Esophagus (tissue), 2 donors: ENCODE data around the gene CDK19. TPM values are rescaled to one million over a fixed set of nuclear protein-coding genes. Genes with fewer than 3 reads are reported as not detected.
"Not testable (repeated sequence)": the region's sequence is repeated elsewhere in the genome, so short reads cannot be mapped to it uniquely, and the experiment has no call there.

Experiments
- H3K27ac ChIP-seq, 2 donors: one replicate each; pipeline ENCODE4 v1.5.1; 2013; ENCODE audit warnings: low read depth in 2 of 2, mild to moderate bottlenecking in 2 of 2, inconsistent platforms in 1 of 2, low read length in 1 of 2, moderate library complexity in 1 of 2
- H3K27me3 ChIP-seq, 2 donors: one replicate each; pipeline ENCODE4 v1.6.1; 2013; ENCODE audit warnings: low read length in 2 of 2, control low read depth in 1 of 2, mild to moderate bottlenecking in 1 of 2; ENCODE audit not compliant: insufficient read depth in 2 of 2, control insufficient read depth in 1 of 2
- H3K36me3 ChIP-seq, 2 donors: one replicate each; pipeline ENCODE4 v1.6.1; 2013; ENCODE audit warnings: low read length in 1 of 2; ENCODE audit not compliant: control insufficient read depth in 2 of 2, insufficient read depth in 2 of 2
- H3K4me1 ChIP-seq, 2 donors: one replicate each; pipeline ENCODE4 v1.6.1; 2013; ENCODE audit warnings: low read length in 1 of 2; ENCODE audit not compliant: control insufficient read depth in 2 of 2, insufficient read depth in 2 of 2
- H3K4me3 ChIP-seq, 2 donors: one replicate each; pipeline ENCODE4 v1.5.1; 2013; ENCODE audit warnings: low read length in 2 of 2, mild to moderate bottlenecking in 2 of 2, low read depth in 1 of 2, moderate library complexity in 1 of 2
- H3K9me3 ChIP-seq, 2 donors: one replicate each; pipeline ENCODE4 v1.6.1; 2013; ENCODE audit warnings: mild to moderate bottlenecking in 2 of 2, low read depth in 1 of 2, low read length in 1 of 2, moderate library complexity in 1 of 2; ENCODE audit not compliant: control insufficient read depth in 2 of 2, insufficient read depth in 1 of 2
- WGBS, 2 donors: extraction: QIAGEN DNeasy Blood & Tissue Kit; methylation state at CpG; one replicate each; pipeline ENCODE4 v1.1.7; 2013; 5-methylcytosine and 5-hydroxymethylcytosine counted together
- polyA plus RNA-seq, 2 donors: library from polyadenylated mRNA; stranded (reverse); fragments of 200-250 nt; gene quantifications; one replicate each; pipeline ENCODE4 v1.2.3, GENCODE V29; 2013
- donor health status: healthy with polysubstance abuse.
- donor health status: Bipolar disorder and iron deficiency.

The CDK19 gene
- polyA plus RNA-seq, 2 donors: 5.5 to 6.6 TPM

- Histone ChIP-seq H3K9me3 (no peaks in the 10 kb centered on the region), H3K27me3 (no peaks in the 10 kb centered on the region), H3K36me3 (no peaks in the 10 kb centered on the region), H3K4me1 (no peaks in the 10 kb centered on the region), H3K27ac (no peak overlapping the region), H3K4me3 (no peak overlapping the region)
- WGBS, 2 donors: 44 to 46% methylated on average over 3 of the region's 3 CpGs
These were observed 218.9 kb downstream of the CDK19 start for GRCh38 chr6:110596354-110596753.

GRCh38 chr6:110595112-110595511 lies 220.2 kb downstream of the CDK19 start:
- H3K27ac ChIP-seq: no peak overlapping the region
- H3K27me3 ChIP-seq: no peaks in the 10 kb centered on the region
- H3K9me3 ChIP-seq: no peaks in the 10 kb centered on the region
- H3K4me1 ChIP-seq: no peaks in the 10 kb centered on the region
- no peaks in the 10 kb centered on the region for H3K36me3 ChIP-seq
- H3K4me3 ChIP-seq: no peak overlapping the region
- 91 to 97% methylated on average over 2 of the region's 2 CpGs for WGBS, 2 donors

GRCh38 chr6:110593637-110594036 lies 221.6 kb downstream of the CDK19 start:
- Histone ChIP-seq H3K4me1 (no peaks in the 10 kb centered on the region), H3K36me3 (no peaks in the 10 kb centered on the region), H3K27me3 (no peaks in the 10 kb centered on the region), H3K27ac (no peak overlapping the region), H3K9me3 (no peaks in the 10 kb centered on the region), H3K4me3 (no peak overlapping the region)
- 82 to 97% methylated on average over 1 of the region's 1 CpG for WGBS, 2 donors

GRCh38 chr6:110592765-110593164 lies 222.5 kb downstream of the CDK19 start:
- H3K36me3 ChIP-seq: no peaks in the 10 kb centered on the region
- no peak overlapping the region for H3K27ac ChIP-seq
- WGBS, 2 donors: 60 to 63% methylated on average over 5 of the region's 5 CpGs
- H3K9me3 ChIP-seq: no peaks in the 10 kb centered on the region
- H3K4me3 ChIP-seq: no peak overlapping the region
- no peaks in the 10 kb centered on the region for H3K4me1 ChIP-seq
- H3K27me3 ChIP-seq: no peaks in the 10 kb centered on the region

DNA sequence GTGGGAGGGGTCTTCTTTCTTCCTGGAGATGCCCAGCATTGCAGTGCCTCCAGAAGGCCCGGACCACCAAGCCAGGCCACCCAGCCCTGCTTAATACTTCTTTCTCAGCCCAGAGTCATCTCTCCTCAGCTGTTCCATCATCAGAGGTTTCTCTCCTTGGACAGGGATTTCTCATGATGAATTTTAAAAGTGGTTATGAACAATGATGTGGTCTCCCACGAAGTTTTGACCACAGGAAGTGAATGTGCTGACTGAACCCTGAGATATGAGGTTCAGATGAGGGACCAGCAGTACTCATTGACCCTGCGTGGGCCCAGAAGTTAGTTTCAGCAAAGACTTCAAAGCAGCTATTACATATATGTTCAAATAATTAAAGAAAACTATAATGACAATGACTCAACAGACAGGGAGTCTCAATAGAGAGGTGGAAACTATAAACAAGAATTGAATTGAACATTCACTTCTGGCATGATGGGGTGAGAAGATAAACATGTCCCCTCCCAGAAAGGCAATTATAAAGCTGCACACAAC lies 224.4 kb downstream of the CDK19 start:
- WGBS, 2 donors: 74 to 80% methylated on average over 3 of the region's 3 CpGs
- Histone ChIP-seq H3K4me1 (no peaks in the 10 kb centered on the region), H3K27ac (no peak overlapping the region), H3K36me3 (no peaks in the 10 kb centered on the region), H3K9me3 (no peaks in the 10 kb centered on the region), H3K27me3 (no peaks in the 10 kb centered on the region), H3K4me3 (no peak overlapping the region)

DNA sequence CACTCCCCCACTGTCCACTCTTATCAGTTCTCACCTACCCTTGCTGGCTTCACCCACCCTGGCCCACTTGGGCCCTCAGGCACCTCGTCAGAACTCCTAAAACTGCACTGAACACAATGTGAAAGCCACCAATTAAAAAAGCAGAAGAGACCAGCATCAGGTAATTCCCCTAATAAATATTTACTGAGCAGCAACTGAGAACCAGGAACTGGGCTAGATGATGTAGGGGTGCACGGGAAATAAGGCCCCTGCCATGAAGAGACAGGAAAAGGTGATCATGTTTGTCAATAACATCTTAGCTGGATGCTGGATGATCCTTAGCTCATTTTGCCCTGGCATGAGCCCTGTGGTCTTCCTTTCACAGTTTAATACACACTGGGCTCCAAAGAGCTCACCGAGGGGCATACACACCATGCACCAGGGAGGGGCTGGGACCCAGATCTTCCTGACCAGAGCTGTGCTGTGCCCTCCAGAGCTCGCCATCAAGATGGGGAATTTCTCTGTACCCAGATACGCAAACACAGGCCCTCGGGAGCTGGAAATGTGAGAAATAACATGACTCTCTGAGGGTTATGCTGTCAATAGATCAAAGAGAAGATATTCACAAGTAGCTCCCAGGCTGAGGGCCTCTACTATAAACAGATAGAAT lies 225.3 kb downstream of the CDK19 start:
- H3K27ac ChIP-seq: no peak overlapping the region
- 75 to 81% methylated on average over 6 of the region's 6 CpGs for WGBS, 2 donors
- H3K4me1 ChIP-seq: no peaks in the 10 kb centered on the region
- no peaks in the 10 kb centered on the region for H3K36me3 ChIP-seq
- H3K9me3 ChIP-seq: no peaks in the 10 kb centered on the region
- H3K27me3 ChIP-seq: no peaks in the 10 kb centered on the region
- no peak overlapping the region for H3K4me3 ChIP-seq

DNA sequence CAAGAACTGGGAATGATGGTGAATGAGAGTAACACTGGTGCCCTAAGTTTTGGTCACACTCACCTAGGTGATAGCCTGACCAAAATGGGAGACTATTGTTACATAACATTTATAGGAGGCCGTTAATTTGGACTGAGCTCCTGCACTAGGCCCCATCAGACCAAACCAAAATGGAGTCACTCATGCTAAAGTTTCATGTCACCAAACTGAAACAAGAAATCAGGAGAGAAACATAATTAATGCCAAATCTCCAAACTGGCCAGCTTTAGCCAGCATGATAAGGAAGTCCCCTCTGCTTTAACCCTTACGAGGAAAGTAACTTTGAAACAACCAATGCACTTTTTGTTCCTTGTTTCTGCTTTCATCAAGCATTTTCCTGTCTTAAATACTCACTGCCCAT lies 227.9 kb downstream of the CDK19 start:
- 84 to 92% methylated on average over 2 of the region's 2 CpGs for WGBS, 2 donors
- Histone ChIP-seq H3K36me3 (no peaks in the 10 kb centered on the region), H3K27ac (no peak overlapping the region), H3K27me3 (no peaks in the 10 kb centered on the region), H3K9me3 (no peaks in the 10 kb centered on the region), H3K4me3 (no peak overlapping the region), H3K4me1 (no peaks in the 10 kb centered on the region)

- Histone ChIP-seq H3K9me3 (no peaks in the 10 kb centered on the region), H3K4me3 (no peak overlapping the region), H3K27ac (no peak overlapping the region), H3K36me3 (no peaks in the 10 kb centered on the region), H3K27me3 (no peaks in the 10 kb centered on the region), H3K4me1 (no peaks in the 10 kb centered on the region)
These were observed 233.6 kb downstream of the CDK19 start for GRCh38 chr6:110581679-110582078.

- H3K4me1 ChIP-seq, H3K27ac ChIP-seq, H3K36me3 ChIP-seq, H3K27me3 ChIP-seq, H3K9me3 ChIP-seq, H3K4me3 ChIP-seq: not testable (repeated sequence)
These were observed 237.6 kb downstream of the CDK19 start for GRCh38 chr6:110577596-110578167.

GRCh38 chr6:110575925-110576463 lies 239.3 kb downstream of the CDK19 start:
- 68 to 74% methylated on average over 5 of the region's 5 CpGs for WGBS, 2 donors
- no peak overlapping the region for H3K27ac ChIP-seq
- no peaks in the 10 kb centered on the region for H3K27me3 ChIP-seq
- no peaks in the 10 kb centered on the region for H3K4me1 ChIP-seq
- H3K4me3 ChIP-seq: no peak overlapping the region
- no peaks in the 10 kb centered on the region for H3K36me3 ChIP-seq
- H3K9me3 ChIP-seq: no peaks in the 10 kb centered on the region
